Mesenchymal stem cell (in vitro differentiated cells and primary cell): ENCODE measurements around the gene DDX42.

Source experiments
- DNase-seq: peaks from one replicate; pipeline ENCODE4 v3.0.0-alpha.2; 2013
- H2AFZ ChIP-seq: one replicate; pipeline ENCODE4 v1.6.1; 2013; ENCODE audit warnings: low read depth, mild to moderate bottlenecking, control low read depth, inconsistent platforms, low read length, moderate library complexity
- H2AK5ac ChIP-seq: 2 replicates; pipeline ENCODE4 v1.6.1; 2013; ENCODE audit warnings: low read length, moderate library complexity, mild to moderate bottlenecking, inconsistent platforms; ENCODE audit not compliant: severe bottlenecking
- H2BK120ac ChIP-seq: one replicate; pipeline ENCODE4 v1.6.1; 2013; ENCODE audit warnings: low read depth, mild to moderate bottlenecking, inconsistent platforms, low read length, moderate library complexity
- H2BK12ac ChIP-seq, 2 experiments: one replicate each; pipeline ENCODE4 v1.6.1; 2013; ENCODE audit warnings: inconsistent platforms in 2 of 2, low read length in 2 of 2, mild to moderate bottlenecking in 2 of 2, moderate library complexity in 2 of 2, control low read depth in 1 of 2
- H2BK15ac ChIP-seq: one replicate; pipeline ENCODE4 v1.6.1; 2013; ENCODE audit warnings: mild to moderate bottlenecking, low read depth, inconsistent platforms; ENCODE audit not compliant: poor library complexity, severe bottlenecking
- H2BK5ac ChIP-seq: 2 replicates; pipeline ENCODE4 v1.6.1; 2013; ENCODE audit warnings: low read depth, mild to moderate bottlenecking, low read length, control low read depth, inconsistent platforms; ENCODE audit not compliant: poor library complexity, severe bottlenecking
- H3K14ac ChIP-seq, 2 experiments: one replicate each; pipeline ENCODE4 v1.6.1; 2013; ENCODE audit warnings: inconsistent platforms in 2 of 2, low read length in 2 of 2, control low read depth in 1 of 2, mild to moderate bottlenecking in 1 of 2, moderate library complexity in 1 of 2
- H3K18ac ChIP-seq, 2 experiments: one replicate each; pipeline ENCODE4 v1.6.1; 2013; ENCODE audit warnings: inconsistent platforms in 2 of 2, low read length in 2 of 2, control low read depth in 1 of 2, low read depth in 1 of 2, mild to moderate bottlenecking in 1 of 2
- H3K23ac ChIP-seq, 2 experiments: one replicate each; pipeline ENCODE4 v1.6.1; 2013; ENCODE audit warnings: inconsistent platforms in 2 of 2, low read length in 2 of 2, mild to moderate bottlenecking in 2 of 2, moderate library complexity in 2 of 2, control low read depth in 1 of 2
- H3K27ac ChIP-seq: 2 replicates; pipeline ENCODE4 v1.5.1; 2013; ENCODE audit warnings: mild to moderate bottlenecking, moderate library complexity, low read length, control low read depth, inconsistent platforms; ENCODE audit not compliant: poor library complexity, severe bottlenecking
- H3K27me3 ChIP-seq, 2 experiments: 2 replicates each; pipeline versions ENCODE4 v1.6.1 to v1.7.0; 2013; ENCODE audit warnings: low read length in 2 of 2, mild to moderate bottlenecking in 2 of 2, moderate library complexity in 2 of 2, control low read depth in 1 of 2, inconsistent platforms in 1 of 2; ENCODE audit not compliant: control insufficient read depth in 1 of 2, insufficient read depth in 1 of 2
- H3K36me3 ChIP-seq, 2 experiments: 2 replicates each; pipeline versions ENCODE4 v1.6.1 to v1.7.0; 2013; ENCODE audit warnings: low read length in 2 of 2, control low read depth in 1 of 2, inconsistent platforms in 1 of 2, low read depth in 1 of 2, mild to moderate bottlenecking in 1 of 2; ENCODE audit not compliant: insufficient read depth in 2 of 2, control insufficient read depth in 1 of 2
- H3K4ac ChIP-seq, 2 experiments: one replicate each; pipeline ENCODE4 v1.6.1; 2013; ENCODE audit warnings: inconsistent platforms in 2 of 2, low read length in 2 of 2, mild to moderate bottlenecking in 2 of 2, moderate library complexity in 2 of 2, control low read depth in 1 of 2, low read depth in 1 of 2
- H3K4me1 ChIP-seq: 2 replicates; pipeline ENCODE4 v1.6.1; 2013; ENCODE audit warnings: low read depth, low read length, control low read depth; ENCODE audit not compliant: control insufficient read depth, insufficient read depth
- H3K4me2 ChIP-seq: 2 replicates; pipeline ENCODE4 v1.6.1; 2013; ENCODE audit warnings: low read length, mild to moderate bottlenecking, inconsistent platforms; ENCODE audit not compliant: poor library complexity, severe bottlenecking
- H3K4me3 ChIP-seq, 2 experiments: 2 replicates each; pipeline versions ENCODE4 v1.5.1 to v1.7.0; 2013; ENCODE audit warnings: low read length in 2 of 2, mild to moderate bottlenecking in 2 of 2, control low read depth in 1 of 2, low read depth in 1 of 2; ENCODE audit not compliant: insufficient read depth in 1 of 2
- H3K79me1 ChIP-seq: replicated peaks from 2 replicates; pipeline ENCODE4 v1.6.1; 2013; ENCODE audit warnings: mild to moderate bottlenecking, control low read depth, low read length, inconsistent platforms; ENCODE audit not compliant: poor library complexity, severe bottlenecking
- H3K9ac ChIP-seq: 2 replicates; pipeline ENCODE4 v1.7.0; 2013; ENCODE audit warnings: mild to moderate bottlenecking, low read length, moderate library complexity
- H3K9me3 ChIP-seq: 2 replicates; pipeline ENCODE4 v1.7.0; 2013; ENCODE audit warnings: mild to moderate bottlenecking, low read length; ENCODE audit not compliant: control insufficient read depth
- H4K8ac ChIP-seq: one replicate; pipeline ENCODE4 v1.6.1; 2013; ENCODE audit warnings: inconsistent platforms, mild to moderate bottlenecking, low read length, moderate library complexity
- H4K91ac ChIP-seq: one replicate; pipeline ENCODE4 v1.6.1; 2013; ENCODE audit warnings: mild to moderate bottlenecking, low read length, inconsistent platforms
- WGBS: methylation state at CpG from one replicate; pipeline ENCODE4 v1.1.7; 2013; ENCODE audit warnings: mixed read lengths; 5-methylcytosine and 5-hydroxymethylcytosine counted together

DDX42 gene

DNA sequence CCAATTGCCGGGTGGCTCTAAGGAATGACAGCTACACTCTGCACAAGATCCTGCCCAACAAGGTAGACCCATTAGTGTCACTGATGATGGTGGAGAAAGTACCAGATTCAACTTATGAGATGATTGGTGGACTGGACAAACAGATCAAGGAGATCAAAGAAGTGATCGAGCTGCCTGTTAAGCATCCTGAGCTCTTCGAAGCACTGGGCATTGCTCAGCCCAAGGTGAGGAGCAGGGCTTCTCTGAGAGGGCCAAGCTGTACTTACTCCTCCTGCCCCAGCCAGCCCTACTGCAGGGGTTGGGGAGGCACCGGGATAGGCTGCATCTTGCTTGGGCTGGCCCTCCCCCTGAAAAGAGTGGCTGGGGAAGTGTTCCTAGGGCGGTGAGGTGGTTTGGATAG is 56.3 kb downstream of the DDX42 start:
- Histone ChIP-seq H3K27ac (no peak overlapping the region), H2BK12ac (no peak overlapping the region), H3K36me3 (peaks cover 62 to 77% of the 10 kb centered on the region in 2 experiments), H4K8ac (no peak overlapping the region), H2AK5ac (no peak overlapping the region), H3K14ac (no peak overlapping the region), H2BK5ac (no peak overlapping the region), H3K79me1 (peaks cover 33% of the 10 kb centered on the region), H3K4ac (no peak overlapping the region), H2AFZ (no peak overlapping the region), H3K23ac (no peak overlapping the region), H2BK120ac (no peak overlapping the region), H3K4me1 (peaks cover 11% of the 10 kb centered on the region), H4K91ac (no peak overlapping the region), H3K18ac (no peak overlapping the region), H2BK15ac (no peak overlapping the region), H3K9me3 (no peaks in the 10 kb centered on the region), H3K9ac (no peak overlapping the region), H3K4me3 (no peak overlapping the region), H3K4me2 (no peak overlapping the region), H3K27me3 (no peaks in the 10 kb centered on the region)
- DNase-seq: no peak
- WGBS: over 99% methylated on average over 5 of the region's 5 CpGs

DNA sequence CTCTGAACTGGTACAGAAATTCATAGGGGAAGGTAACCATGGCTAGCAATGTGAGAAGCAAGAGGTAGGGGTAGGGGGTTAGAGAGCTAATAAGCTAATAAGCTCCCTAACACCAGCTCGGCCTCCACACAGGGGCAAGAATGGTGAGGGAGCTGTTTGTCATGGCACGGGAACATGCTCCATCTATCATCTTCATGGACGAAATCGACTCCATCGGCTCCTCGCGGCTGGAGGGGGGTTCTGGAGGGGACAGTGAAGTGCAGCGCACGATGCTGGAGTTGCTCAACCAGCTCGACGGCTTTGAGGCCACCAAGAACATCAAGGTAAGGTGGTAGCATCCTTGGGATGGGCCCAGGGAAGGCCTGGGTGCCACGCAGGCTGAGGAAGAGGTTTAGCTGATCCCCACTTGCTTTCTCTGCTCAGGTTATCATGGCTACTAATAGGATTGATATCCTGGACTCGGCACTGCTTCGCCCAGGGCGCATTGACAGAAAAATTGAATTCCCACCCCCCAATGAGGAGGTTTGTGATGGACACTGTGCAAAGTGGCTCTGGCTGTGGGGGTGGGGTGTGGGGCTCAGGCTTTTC is 57.0 kb downstream of the DDX42 start:
- Histone ChIP-seq H2BK120ac (no peak overlapping the region), H3K18ac (no peak overlapping the region), H3K9me3 (no peaks in the 10 kb centered on the region), H4K8ac (no peak overlapping the region), H3K27ac (no peak overlapping the region), H2BK15ac (no peak overlapping the region), H3K4me1 (peaks cover 5% of the 10 kb centered on the region), H3K4me3 (no peak overlapping the region), H3K27me3 (no peaks in the 10 kb centered on the region), H3K36me3 (peaks cover 65 to 77% of the 10 kb centered on the region in 2 experiments), H3K79me1 (peaks cover 36% of the 10 kb centered on the region), H2AK5ac (no peak overlapping the region), H3K23ac (no peak overlapping the region), H2AFZ (no peak overlapping the region), H2BK12ac (no peak overlapping the region), H4K91ac (no peak overlapping the region), H3K4ac (no peak overlapping the region), H2BK5ac (no peak overlapping the region), H3K14ac (no peak overlapping the region), H3K4me2 (no peak overlapping the region), H3K9ac (no peak overlapping the region)
- WGBS: 98% methylated on average over 15 of the region's 15 CpGs
- no peak for DNase-seq

DNA sequence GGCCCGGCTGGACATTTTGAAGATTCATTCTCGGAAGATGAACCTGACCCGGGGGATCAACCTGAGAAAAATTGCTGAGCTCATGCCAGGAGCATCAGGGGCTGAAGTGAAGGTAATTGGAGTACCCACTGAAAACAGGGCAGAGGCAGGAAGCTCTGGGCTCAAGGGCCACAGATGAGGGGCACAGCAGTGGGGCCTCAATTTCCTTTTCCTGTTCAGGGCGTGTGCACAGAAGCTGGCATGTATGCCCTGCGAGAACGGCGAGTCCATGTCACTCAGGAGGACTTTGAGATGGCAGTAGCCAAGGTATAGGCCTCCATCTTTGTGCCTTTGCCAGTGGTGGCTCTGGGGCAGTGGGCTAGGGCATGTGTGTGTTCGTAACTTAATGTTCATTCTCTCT is 57.5 kb downstream of the DDX42 start:
- no peak overlapping the region for H2BK5ac ChIP-seq
- 91% methylated on average over 7 of the region's 8 CpGs for WGBS
- H3K23ac ChIP-seq: no peak overlapping the region
- no peak overlapping the region for H4K91ac ChIP-seq
- H3K79me1 ChIP-seq: peaks cover 37% of the 10 kb centered on the region
- H3K4me3 ChIP-seq: no peak overlapping the region
- H3K36me3 ChIP-seq: peaks cover 68 to 82% of the 10 kb centered on the region in 2 experiments
- no peak overlapping the region for H2BK15ac ChIP-seq
- H3K4ac ChIP-seq: no peak overlapping the region
- no peak overlapping the region for H3K14ac ChIP-seq
- H3K27ac ChIP-seq: no peak overlapping the region
- no peak overlapping the region for H2AK5ac ChIP-seq
- no peak for DNase-seq
- H2BK120ac ChIP-seq: no peak overlapping the region
- no peak overlapping the region for H2BK12ac ChIP-seq
- H2AFZ ChIP-seq: no peak overlapping the region
- H3K27me3 ChIP-seq: no peaks in the 10 kb centered on the region
- no peak overlapping the region for H3K18ac ChIP-seq
- H3K4me1 ChIP-seq: peaks cover 5% of the 10 kb centered on the region
- no peak overlapping the region for H3K4me2 ChIP-seq
- H3K9me3 ChIP-seq: no peaks in the 10 kb centered on the region
- no peak overlapping the region for H3K9ac ChIP-seq
- H4K8ac ChIP-seq: no peak overlapping the region

DNA sequence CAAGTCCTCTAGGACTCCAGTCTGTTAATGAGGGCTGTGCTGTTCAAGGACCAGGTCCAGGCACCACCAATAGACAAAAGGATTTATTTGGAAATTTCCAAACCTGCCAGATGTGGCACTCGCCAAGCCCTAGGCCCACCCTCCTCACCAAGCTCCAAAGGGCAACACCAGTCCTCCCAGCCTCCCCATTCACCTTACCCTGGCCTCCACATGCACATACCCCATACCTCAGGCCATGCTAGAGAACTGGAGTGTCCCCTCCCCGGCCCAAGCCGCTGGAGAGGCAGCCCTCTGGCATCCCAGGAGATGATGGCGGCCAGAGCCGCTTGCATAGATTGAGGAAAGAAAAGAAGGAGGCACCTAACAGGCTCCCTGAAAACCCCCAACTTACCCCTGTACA is 58.0 kb downstream of the DDX42 start:
- peaks cover 41% of the 10 kb centered on the region for H3K79me1 ChIP-seq
- H2BK120ac ChIP-seq: no peak overlapping the region
- H2BK15ac ChIP-seq: no peak overlapping the region
- no peak overlapping the region for H3K9ac ChIP-seq
- H2BK12ac ChIP-seq: no peak overlapping the region
- H2BK5ac ChIP-seq: no peak overlapping the region
- H2AK5ac ChIP-seq: no peak overlapping the region
- no peak overlapping the region for H3K4me3 ChIP-seq
- WGBS: 91% methylated on average over 5 of the region's 5 CpGs
- H3K27ac ChIP-seq: no peak overlapping the region
- no peak overlapping the region for H3K23ac ChIP-seq
- no peak overlapping the region for H3K14ac ChIP-seq
- DNase-seq: no peak
- no peaks in the 10 kb centered on the region for H3K27me3 ChIP-seq
- no peak overlapping the region for H3K4me2 ChIP-seq
- no peak overlapping the region for H4K8ac ChIP-seq
- peaks cover 5% of the 10 kb centered on the region for H3K4me1 ChIP-seq
- H3K9me3 ChIP-seq: no peaks in the 10 kb centered on the region
- peaks cover 72 to 87% of the 10 kb centered on the region in 2 experiments for H3K36me3 ChIP-seq
- H3K18ac ChIP-seq: no peak overlapping the region
- H3K4ac ChIP-seq: no peak overlapping the region
- H4K91ac ChIP-seq: no peak overlapping the region
- H2AFZ ChIP-seq: no peak overlapping the region
